HepG2 (cell line): ENCODE results near the gene B3GALNT2. TPM values are rescaled to one million over a fixed set of nuclear protein-coding genes. Genes with fewer than 3 reads are reported as not detected.

ENCODE experiments used
- ATAC-seq: fragments of 200-7000 bp; cut with Tn5 transposase; 3 replicates; pipeline ENCODE4 v1.9.1; 2020; ENCODE audit warnings: mild to moderate bottlenecking, moderate library complexity
- BruUV-seq: library from RNA; stranded (reverse); fragments of 400-500 nt; replicated peaks from 2 replicates; lab custom pipeline; 2021; lab: Mats Ljungman, UMichigan
- CTCF ChIA-PET: fragments of 300-600 bp; formaldehyde crosslinking; extraction: SDS; loops from one replicate; lab custom pipeline; 2021; ENCODE audit warnings: low total read pairs, inconsistent platforms, low intra/inter-chr PET ratio; lab: Yijun Ruan, JAX
- POLR2A ChIA-PET: fragments of 350-600 bp; sonication (Branson Sonifier 250); formaldehyde crosslinking; loops from one replicate; lab custom pipeline; 2020; ENCODE audit warnings: antibody characterized with exemption, inconsistent platforms; lab: Yijun Ruan, JAX
- DNase-seq: peaks from one replicate; pipeline ENCODE4 v3.0.0-alpha.2; 2015; ENCODE audit warnings: low spot score
- FAIRE-seq: peaks from 3 replicates; lab custom pipeline; 2011; peaks lifted over from hg19 to GRCh38; lab: Jason Lieb, UNC
- H2AFZ ChIP-seq: one replicate; pipeline ENCODE4 v1.6.1; 2011; ENCODE audit warnings: low read length, inconsistent platforms
- H3K27ac ChIP-seq: fragments of 300-600 bp; 3 replicates; pipeline ENCODE4 v1.8.0; 2011; ENCODE audit warnings: mixed run types, mild to moderate bottlenecking, mixed read lengths, low read length, inconsistent platforms; ENCODE audit not compliant: insufficient read depth; ENCODE audit errors: extremely low read length
- H3K27me3 ChIP-seq, 2 experiments: fragments of 200-600 bp in 1 of 2; 2 replicates in 1 of 2; 3 replicates in 1 of 2; pipeline versions ENCODE4 v1.6.0 to v1.8.0; 2011; ENCODE audit warnings: low read length in 2 of 2, mild to moderate bottlenecking in 2 of 2, moderate library complexity in 2 of 2, inconsistent platforms in 1 of 2; ENCODE audit not compliant: insufficient read depth in 2 of 2, control insufficient read depth in 1 of 2
- H3K36me3 ChIP-seq, 2 experiments: fragments of 200-600 bp in 1 of 2; replicated peaks in 1 of 2; 2 replicates in 1 of 2; 3 replicates in 1 of 2; pipeline versions ENCODE4 v1.5.1 to v1.8.0; 2011; ENCODE audit warnings: low read length in 2 of 2, inconsistent platforms in 1 of 2; ENCODE audit not compliant: insufficient read depth in 2 of 2, control insufficient read depth in 1 of 2
- H3K4me1 ChIP-seq: 2 replicates; pipeline ENCODE4 v1.5.1; 2012; ENCODE audit warnings: low read length, inconsistent platforms; ENCODE audit not compliant: insufficient read depth
- H3K4me2 ChIP-seq: 2 replicates; pipeline ENCODE4 v1.6.0; 2011; ENCODE audit warnings: low read depth, low read length, inconsistent platforms
- H3K4me3 ChIP-seq, 3 experiments: fragments of 200-600 bp in 1 of 3; sonication (generic), shearing (Covaris generic) in 1 of 3; replicated peaks in 1 of 3; 2 replicates each; pipeline ENCODE4 v1.5.1; 2011 to 2016; ENCODE audit warnings: low read length in 3 of 3, inconsistent platforms in 2 of 3, low read depth in 2 of 3, mild to moderate bottlenecking in 2 of 3, control low read depth in 1 of 3, mixed read lengths in 1 of 3; ENCODE audit not compliant: insufficient read depth in 1 of 3
- H3K79me2 ChIP-seq: one replicate; pipeline ENCODE4 v1.6.1; 2011; ENCODE audit warnings: low read length, inconsistent platforms; ENCODE audit not compliant: insufficient read depth
- H3K9ac ChIP-seq: 2 replicates; pipeline ENCODE4 v1.6.0; 2011; ENCODE audit warnings: mild to moderate bottlenecking, low read depth, low read length, inconsistent platforms; ENCODE audit not compliant: insufficient read depth
- H3K9me3 ChIP-seq: 2 replicates; pipeline ENCODE4 v1.5.1; 2012; ENCODE audit warnings: mild to moderate bottlenecking, low read length
- H4K20me1 ChIP-seq: 2 replicates; pipeline ENCODE4 v1.6.0; 2011; ENCODE audit warnings: inconsistent platforms, mild to moderate bottlenecking, low read length, moderate library complexity; ENCODE audit not compliant: insufficient read depth
- AHDC1 ChIP-seq: sonication (generic); formaldehyde crosslinking; IDR thresholded peaks from 2 replicates; pipeline ENCODE4 v1.5.1; 2020; ENCODE audit warnings: mild to moderate bottlenecking, missing genetic modification reagents, borderline replicate concordance
- CCDC6 ChIP-seq: sonication (generic); formaldehyde crosslinking; IDR thresholded peaks from 2 replicates; pipeline ENCODE4 v1.8.1; 2022; ENCODE audit warnings: mild to moderate bottlenecking, missing genetic modification reagents, moderate library complexity
- GTF3A ChIP-seq: sonication (generic); formaldehyde crosslinking; conservative IDR thresholded peaks from 2 replicates; pipeline ENCODE4 v1.4.0; 2020; ENCODE audit warnings: mild to moderate bottlenecking, missing genetic modification reagents
- JUND ChIP-seq: sonication (generic); formaldehyde crosslinking; IDR thresholded peaks from 2 replicates; pipeline ENCODE4 v1.8.0; 2022; ENCODE audit warnings: mild to moderate bottlenecking, missing genetic modification reagents
- TEF ChIP-seq: sonication (generic); formaldehyde crosslinking; IDR thresholded peaks from 2 replicates; pipeline ENCODE4 v1.5.0; 2020; ENCODE audit warnings: missing genetic modification reagents
- TOPORS ChIP-seq: sonication (generic); formaldehyde crosslinking; IDR thresholded peaks from 2 replicates; pipeline ENCODE4 v1.8.0; 2023; ENCODE audit warnings: mild to moderate bottlenecking, missing genetic modification reagents
- ZNF205 ChIP-seq: IDR thresholded peaks from 2 replicates; pipeline ENCODE4 v1.6.1; 2018; ENCODE audit warnings: missing biosample characterization, missing genetic modification reagents
- WGBS: methylation state at CpG from one replicate; pipeline ENCODE4 v1.1.6; 2017; ENCODE audit warnings: low lambda C conversion rate; 5-methylcytosine and 5-hydroxymethylcytosine counted together
- in situ Hi-C: cut with HindIII; loops from 2 replicates; pipeline ENCODE4 v1.10.0; 2017; ENCODE audit warnings: low pct_unique_long_range_greater_than_20kb; ENCODE audit not compliant: extremely low pct_ligation_motif_present
- intact Hi-C: fragments of 100-400 bp; cut with micrococcal nuclease; formaldehyde crosslinking; loops from one replicate; pipeline ENCODE4 v1.10.0; 2022; ENCODE audit not compliant: unreplicated experiment
- polyA plus RNA-seq, 8 experiments: library from polyadenylated mRNA; depleted of rRNA in 3 of 8; stranded (reverse) in 7 of 8; unstranded in 1 of 8; fragments of >200 nt; fragmentation: Illumina TruSeq in 4 of 8; extraction: Trizol in 4 of 8; gene quantifications; 2 replicates each; pipeline versions ENCODE4 v1.2.1 to v1.2.3, GENCODE V29; 2011 to 2016; ENCODE audit warnings: low read depth in 4 of 8, missing spikeins in 1 of 8, mixed read lengths in 1 of 8; ENCODE audit not compliant: insufficient read depth in 1 of 8
- total RNA-seq, 5 experiments: library from RNA; depleted of rRNA; stranded (reverse); fragments of >200 nt; fragmentation: Illumina TruSeq; extraction: Trizol; gene quantifications; 2 replicates each; pipeline ENCODE4 v1.2.3, GENCODE V29; 2016; ENCODE audit warnings: low read depth in 1 of 5

Gene B3GALNT2
- total and polyA plus RNA-seq, 2 of the 13 experiments (the other 11 are each of a cell fraction or from before 2014, with no cell fraction given) = 16.5 to 28.9 TPM

GRCh38 chr1:235426680-235427079, 77.6 kb downstream of the B3GALNT2 start (continued):
- TF ChIP-seq TEF (no peak), AHDC1 (CRISPR knock-in tag) (no peak), ZNF205 (CRISPR knock-in tag) (no peak), TOPORS (CRISPR knock-in tag) (no peak)

GRCh38 chr1:235426143-235426542, 78.1 kb downstream of the B3GALNT2 start:
- in situ Hi-C loops = no loop called here
- DNase-seq = no peak
- intact Hi-C loops = no loop called here
- Histone ChIP-seq H3K36me3 (peaks cover 2 to 21% of the 10 kb centered on the region in 2 experiments; a peak in 4 of 5 replicates), H3K4me3 (no peak overlapping the region), H3K4me2 (no peak overlapping the region), H3K79me2 (peaks cover 14% of the 10 kb centered on the region), H3K27ac (no peak overlapping the region), H3K9me3 (no peaks in the 10 kb centered on the region), H3K27me3 (no peaks in the 10 kb centered on the region; a peak in 1 of 5 replicates), H2AFZ (no peak overlapping the region), H3K9ac (no peak overlapping the region), H3K4me1 (no peaks in the 10 kb centered on the region), H4K20me1 (no peaks in the 10 kb centered on the region)
- no peak; the same call in 2 of the 3 replicates for ATAC-seq
- CTCF ChIA-PET = no interaction called here
- no TSS peak for BruUV-seq
- POLR2A ChIA-PET = no interaction called here
- TF ChIP-seq JUND (CRISPR knock-in tag) (no peak), CCDC6 (CRISPR knock-in tag) (no peak), GTF3A (CRISPR knock-in tag) (no peak)
- WGBS = 92% methylated on average over 4 of the region's 4 CpGs
- FAIRE-seq = no peak
